OCI-LY1 (cell line): ENCODE data around the gene SUN1.

Experiments used
- H2AFZ ChIP-seq: fragments of 200-600 bp; sonication (generic), shearing (Covaris generic); 2 replicates; pipeline ENCODE4 v1.6.0; 2014; ENCODE audit warnings: antibody characterized with exemption, mild to moderate bottlenecking, low read length
- H3F3A ChIP-seq: fragments of 200-600 bp; sonication (generic), shearing (Covaris generic); 2 replicates; pipeline ENCODE4 v1.6.0; 2014; ENCODE audit warnings: mild to moderate bottlenecking, antibody characterized with exemption, low read length, moderate library complexity; ENCODE audit not compliant: insufficient read depth
- H3K27ac ChIP-seq: fragments of 200-600 bp; sonication (generic); 2 replicates; pipeline ENCODE4 v1.5.1; 2014; ENCODE audit warnings: low read length, mixed run types, mild to moderate bottlenecking, low read depth; ENCODE audit not compliant: poor library complexity, severe bottlenecking
- H3K27me3 ChIP-seq: fragments of 200-600 bp; sonication (generic); 2 replicates; pipeline ENCODE4 v1.6.0; 2014; ENCODE audit warnings: antibody characterized with exemption, mild to moderate bottlenecking, low read length, moderate library complexity; ENCODE audit not compliant: insufficient read depth
- H3K36me3 ChIP-seq: fragments of 200-600 bp; sonication (generic); 2 replicates; pipeline ENCODE4 v1.6.1; 2014; ENCODE audit warnings: mild to moderate bottlenecking, antibody characterized with exemption, low read length, moderate library complexity, mixed read lengths; ENCODE audit not compliant: insufficient read depth
- H3K4me1 ChIP-seq: fragments of 200-600 bp; sonication (generic); 2 replicates; pipeline ENCODE4 v1.5.1; 2014; ENCODE audit warnings: mild to moderate bottlenecking, low read length, moderate library complexity; ENCODE audit not compliant: insufficient read depth, severe bottlenecking
- H3K4me2 ChIP-seq: fragments of 200-600 bp; sonication (generic), shearing (Covaris generic); 2 replicates; pipeline ENCODE4 v1.6.1; 2014; ENCODE audit warnings: low read length
- H3K4me3 ChIP-seq: fragments of 200-600 bp; sonication (generic); 2 replicates; pipeline ENCODE4 v1.5.1; 2014; ENCODE audit warnings: low read length, low read depth, mild to moderate bottlenecking, mixed read lengths; ENCODE audit not compliant: poor library complexity, severe bottlenecking
- H3K79me2 ChIP-seq: fragments of 200-600 bp; shearing (Covaris generic); 2 replicates; pipeline ENCODE4 v1.6.1; 2016; ENCODE audit warnings: mixed run types, low read length, mixed read lengths; ENCODE audit not compliant: insufficient read depth
- H3K9ac ChIP-seq: fragments of 200-600 bp; sonication (generic), shearing (Covaris generic); 2 replicates; pipeline ENCODE4 v1.6.1; 2014; ENCODE audit warnings: mild to moderate bottlenecking, low read length, mixed read lengths
- H3K9me2 ChIP-seq: fragments of 200-600 bp; sonication (generic), shearing (Covaris generic); 2 replicates; pipeline ENCODE4 v1.6.1; 2014; ENCODE audit warnings: low read depth, mild to moderate bottlenecking, low read length, mixed read lengths
- H3K9me3 ChIP-seq: fragments of 200-600 bp; shearing (Covaris generic); 2 replicates; pipeline ENCODE4 v1.6.1; 2014; ENCODE audit warnings: low read length, mixed read lengths
- H4K20me1 ChIP-seq: fragments of 200-600 bp; sonication (generic), shearing (Covaris generic); 2 replicates; pipeline ENCODE4 v1.6.0; 2016; ENCODE audit warnings: mild to moderate bottlenecking, low read length; ENCODE audit not compliant: insufficient read depth
- CTCF ChIP-seq: fragments of 200-600 bp; sonication (generic), shearing (Covaris generic); IDR thresholded peaks from 2 replicates; pipeline ENCODE4 v1.5.1; 2017; ENCODE audit warnings: mild to moderate bottlenecking, antibody characterized with exemption, low read length, moderate library complexity, mixed read lengths
- EZH2 ChIP-seq: fragments of 200-600 bp; sonication (generic), shearing (Covaris generic); IDR thresholded peaks from 2 replicates; pipeline ENCODE4 v1.8.0; 2017; ENCODE audit warnings: borderline replicate concordance, mixed run types, mild to moderate bottlenecking, antibody characterized with exemption, low read length, moderate library complexity, mixed read lengths

Gene SUN1

DNA sequence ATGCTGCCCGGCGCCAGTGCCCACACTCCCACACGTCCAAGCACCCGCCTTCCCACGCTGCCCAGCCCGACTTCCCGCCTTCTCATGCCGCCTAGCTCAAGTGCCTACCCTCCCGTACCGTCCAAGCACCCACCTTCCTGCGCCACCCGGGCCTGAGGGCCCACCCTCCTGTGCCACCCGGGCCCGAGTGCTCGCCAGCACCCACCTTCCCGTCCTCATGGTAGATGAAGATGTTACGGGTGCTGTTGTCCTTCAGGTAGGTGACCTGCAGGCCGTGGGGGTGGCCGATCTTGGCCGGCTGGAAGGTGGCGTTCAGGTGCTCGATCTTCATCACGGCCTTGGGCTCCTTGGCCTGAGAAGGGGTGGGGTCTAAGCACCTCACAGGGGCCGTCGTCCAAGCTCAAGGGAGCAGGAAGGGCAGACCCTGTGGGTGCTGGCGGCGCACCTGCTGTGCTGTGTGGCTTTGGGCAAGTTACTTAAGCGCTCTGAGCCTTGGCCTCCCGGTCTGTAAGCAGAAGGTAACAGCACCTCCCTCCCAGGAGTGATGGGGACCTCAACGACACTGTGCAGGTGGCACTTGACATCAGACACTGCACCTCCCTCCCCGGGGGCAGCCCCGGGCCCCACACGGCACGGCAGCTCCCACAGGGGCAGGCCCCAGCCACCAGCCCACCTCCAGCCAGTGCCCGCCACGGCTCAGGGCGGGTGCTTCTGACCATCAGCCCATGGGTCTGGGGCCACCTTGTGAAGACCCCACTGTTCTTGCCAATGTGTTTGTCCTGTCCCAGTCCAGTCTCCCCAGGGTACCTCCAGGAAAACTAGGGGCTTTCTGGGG, 71.9 kb downstream of the SUN1 start:
- Histone ChIP-seq H3F3A (no peaks in the 10 kb centered on the region), H4K20me1 (no peaks in the 10 kb centered on the region), H2AFZ (no peak overlapping the region), H3K4me2 (no peak overlapping the region), H3K4me3 (no peak overlapping the region), H3K27ac (no peak overlapping the region), H3K9me3 (no peaks in the 10 kb centered on the region), H3K9me2 (no peaks in the 10 kb centered on the region), H3K9ac (no peak overlapping the region), H3K4me1 (no peaks in the 10 kb centered on the region), H3K79me2 (no peaks in the 10 kb centered on the region), H3K27me3 (0 out of 2 replicates have a peak, but pooled peaks cover 6% of the 10 kb centered on the region), H3K36me3 (no peaks in the 10 kb centered on the region)
- no peak for TF ChIP-seq CTCF
- no peak for TF ChIP-seq EZH2

GRCh38 chr7:904847-905246, 72.6 kb downstream of the SUN1 start:
- TF ChIP-seq EZH2 (no peak), CTCF (no peak)
- Histone ChIP-seq H4K20me1 (no peaks in the 10 kb centered on the region), H3K9me3 (no peaks in the 10 kb centered on the region), H3K4me1 (no peaks in the 10 kb centered on the region), H3K27ac (no peak overlapping the region), H3K9ac (no peak overlapping the region), H3K79me2 (no peaks in the 10 kb centered on the region), H3K27me3 (0 out of 2 replicates have a peak, but pooled peaks cover 6% of the 10 kb centered on the region), H3K9me2 (no peaks in the 10 kb centered on the region), H3F3A (no peaks in the 10 kb centered on the region), H3K36me3 (no peaks in the 10 kb centered on the region), H3K4me2 (no peak overlapping the region), H2AFZ (no peak overlapping the region), H3K4me3 (no peak overlapping the region)

DNA sequence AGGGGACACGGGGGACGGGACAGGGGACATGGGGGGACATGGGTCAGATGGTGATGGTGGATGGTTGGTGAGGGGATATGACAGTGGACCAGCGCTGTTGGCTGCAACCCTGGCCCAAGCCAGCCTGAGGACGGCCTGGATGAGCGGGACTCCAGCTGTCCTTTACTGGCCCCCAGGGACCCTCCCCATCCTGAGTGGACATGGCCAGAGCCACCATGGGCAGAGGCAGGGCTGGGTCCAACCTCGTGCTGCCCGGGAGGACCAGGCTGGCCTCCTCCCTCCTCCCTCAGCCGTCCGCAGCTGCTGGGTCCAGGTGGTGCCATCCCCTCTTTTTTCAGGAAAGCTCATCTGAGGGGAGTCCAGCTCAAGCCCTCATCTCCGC, 74.5 kb downstream of the SUN1 start:
- H3K36me3 ChIP-seq, result no peaks in the 10 kb centered on the region
- no peaks in the 10 kb centered on the region for H4K20me1 ChIP-seq
- no peaks in the 10 kb centered on the region for H3K9me2 ChIP-seq
- H3K27me3 ChIP-seq, result peaks cover 6% of the 10 kb centered on the region; the same call in 1 of the 2 replicates
- H3K4me3 ChIP-seq, result no peak overlapping the region
- no peak overlapping the region for H2AFZ ChIP-seq
- no peaks in the 10 kb centered on the region for H3K9me3 ChIP-seq
- no peak overlapping the region for H3K9ac ChIP-seq
- no peaks in the 10 kb centered on the region for H3F3A ChIP-seq
- no peaks in the 10 kb centered on the region for H3K79me2 ChIP-seq
- no peak overlapping the region for H3K4me2 ChIP-seq
- no peak overlapping the region for H3K27ac ChIP-seq
- no peaks in the 10 kb centered on the region for H3K4me1 ChIP-seq
- TF ChIP-seq CTCF (no peak), EZH2 (no peak)
